SW 1271 (cell line): ENCODE results near the gene MIDN.

ENCODE experiments used
- DNase-seq, 2 experiments: peaks; one replicate each; lab custom pipeline; 2025; lab: John Stamatoyannopoulos, UW

The MIDN gene

GRCh38 chr19:1220976-1221903, 27.1 kb upstream of the MIDN start:
- DNase-seq = no peak

DNA sequence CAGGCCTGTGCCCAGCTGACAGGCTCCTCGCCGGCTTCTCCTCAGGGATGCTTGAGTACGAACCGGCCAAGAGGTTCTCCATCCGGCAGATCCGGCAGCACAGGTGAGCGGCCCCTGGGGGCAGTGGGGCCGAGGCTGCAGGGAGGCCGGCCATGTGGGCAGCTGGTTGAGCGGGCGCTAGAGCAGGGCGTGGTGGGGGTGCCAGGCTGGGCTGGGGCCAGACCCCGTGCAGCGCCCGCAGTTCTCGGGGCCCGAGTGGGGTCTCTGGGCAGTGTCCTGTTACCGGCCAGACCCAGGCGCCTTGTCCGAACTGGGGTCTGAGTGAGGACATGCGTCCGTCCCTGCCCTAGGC, 26.5 kb upstream of the MIDN start:
- no peak for DNase-seq

- DNase-seq = no peak
These were observed 26.0 kb upstream of the MIDN start for GRCh38 chr19:1222394-1222793.

GRCh38 chr19:1223018-1223855, 25.1 kb upstream of the MIDN start:
- peak in 1 of 2 experiments; percentile 21 for DNase-seq

DNA sequence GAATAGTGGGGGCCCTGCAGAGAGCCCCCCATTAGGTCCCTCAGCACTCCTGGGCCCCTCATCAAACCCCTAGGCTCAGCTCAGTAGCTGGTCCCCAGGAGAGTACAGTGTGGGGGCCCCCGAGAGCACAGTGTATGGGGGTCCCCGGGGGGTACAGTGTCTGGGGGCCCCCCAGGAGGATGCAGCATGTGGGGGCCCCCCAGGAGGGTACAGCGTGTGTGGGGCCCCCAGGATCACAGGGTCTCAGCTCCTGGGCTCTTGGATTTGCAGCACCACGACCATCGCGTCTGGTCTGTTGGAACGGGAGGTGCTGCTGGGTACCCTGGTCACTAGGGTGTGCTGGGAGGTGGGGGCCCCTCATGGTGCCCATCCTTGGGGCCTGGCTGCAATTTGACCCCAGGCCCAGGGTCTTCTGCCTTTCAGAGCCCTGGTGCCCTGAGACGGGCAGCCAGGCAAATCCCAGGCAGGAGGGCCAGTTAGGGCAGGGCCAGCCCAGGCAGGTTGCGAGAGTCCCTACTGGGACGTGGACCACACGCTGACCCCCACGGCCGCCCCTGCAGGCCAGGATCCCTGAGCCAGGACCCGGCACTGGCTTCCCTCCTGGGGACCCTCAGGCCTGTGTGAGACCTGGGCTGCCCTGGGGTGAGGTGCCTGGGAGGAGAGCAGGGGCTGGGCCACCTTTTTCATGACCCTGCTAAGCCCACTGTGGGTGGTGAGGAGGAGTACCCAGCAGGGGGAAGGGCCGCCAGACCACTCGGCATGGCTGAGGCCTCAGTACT, 24.1 kb upstream of the MIDN start:
- no peak for DNase-seq

- DNase-seq = no peak
These were observed 23.5 kb upstream of the MIDN start for GRCh38 chr19:1224847-1225246.

GRCh38 chr19:1225440-1226226, 22.8 kb upstream of the MIDN start:
- no peak for DNase-seq

DNA sequence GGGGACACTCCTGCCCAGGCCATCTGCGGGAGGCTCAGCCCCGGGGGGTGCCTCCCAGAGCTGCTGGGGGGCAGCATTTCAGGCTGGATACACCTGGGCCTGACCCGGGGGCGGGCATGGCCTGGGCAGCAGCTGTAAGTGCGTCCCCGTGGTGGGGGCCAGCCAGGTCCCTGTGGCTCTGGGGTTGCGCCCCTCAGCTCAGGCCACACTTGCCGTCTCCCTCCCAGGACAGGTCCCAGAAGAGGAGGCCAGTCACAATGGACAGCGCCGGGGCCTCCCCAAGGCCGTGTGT, 22.2 kb upstream of the MIDN start:
- DNase-seq = no peak

- no peak for DNase-seq
These were observed 21.7 kb upstream of the MIDN start for GRCh38 chr19:1226522-1227303.

DNA sequence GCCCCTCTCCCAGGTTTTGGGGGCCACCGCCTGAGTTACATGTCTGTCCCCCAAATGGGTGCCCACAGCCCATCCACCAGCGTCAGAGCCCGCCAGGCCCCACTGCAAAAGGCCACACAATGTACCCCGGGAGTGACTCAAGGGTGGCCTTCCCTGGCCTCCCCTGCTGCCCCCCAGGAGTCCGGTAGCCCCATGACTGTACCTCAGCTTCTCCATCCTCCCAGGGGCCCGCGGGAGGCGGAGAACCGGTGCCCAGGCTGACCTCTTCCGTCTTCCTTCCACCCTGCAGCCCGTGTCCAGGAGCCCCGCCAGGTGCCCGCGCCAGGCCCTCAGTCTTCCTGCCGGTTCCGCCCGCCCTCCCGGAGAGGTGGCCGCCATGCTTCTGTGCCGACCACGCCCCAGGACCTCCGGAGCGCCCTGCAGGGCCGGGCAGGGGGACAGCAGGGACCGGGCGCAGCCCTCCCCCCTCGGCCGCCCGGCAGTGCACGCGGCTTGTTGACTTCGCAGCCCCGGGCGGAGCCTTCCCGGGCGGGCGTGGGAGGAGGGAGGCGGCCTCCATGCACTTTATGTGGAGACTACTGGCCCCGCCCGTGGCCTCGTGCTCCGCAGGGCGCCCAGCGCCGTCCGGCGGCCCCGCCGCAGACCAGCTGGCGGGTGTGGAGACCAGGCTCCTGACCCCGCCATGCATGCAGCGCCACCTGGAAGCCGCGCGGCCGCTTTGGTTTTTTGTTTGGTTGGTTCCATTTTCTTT, 20.9 kb upstream of the MIDN start:
- DNase-seq = no peak

DNA sequence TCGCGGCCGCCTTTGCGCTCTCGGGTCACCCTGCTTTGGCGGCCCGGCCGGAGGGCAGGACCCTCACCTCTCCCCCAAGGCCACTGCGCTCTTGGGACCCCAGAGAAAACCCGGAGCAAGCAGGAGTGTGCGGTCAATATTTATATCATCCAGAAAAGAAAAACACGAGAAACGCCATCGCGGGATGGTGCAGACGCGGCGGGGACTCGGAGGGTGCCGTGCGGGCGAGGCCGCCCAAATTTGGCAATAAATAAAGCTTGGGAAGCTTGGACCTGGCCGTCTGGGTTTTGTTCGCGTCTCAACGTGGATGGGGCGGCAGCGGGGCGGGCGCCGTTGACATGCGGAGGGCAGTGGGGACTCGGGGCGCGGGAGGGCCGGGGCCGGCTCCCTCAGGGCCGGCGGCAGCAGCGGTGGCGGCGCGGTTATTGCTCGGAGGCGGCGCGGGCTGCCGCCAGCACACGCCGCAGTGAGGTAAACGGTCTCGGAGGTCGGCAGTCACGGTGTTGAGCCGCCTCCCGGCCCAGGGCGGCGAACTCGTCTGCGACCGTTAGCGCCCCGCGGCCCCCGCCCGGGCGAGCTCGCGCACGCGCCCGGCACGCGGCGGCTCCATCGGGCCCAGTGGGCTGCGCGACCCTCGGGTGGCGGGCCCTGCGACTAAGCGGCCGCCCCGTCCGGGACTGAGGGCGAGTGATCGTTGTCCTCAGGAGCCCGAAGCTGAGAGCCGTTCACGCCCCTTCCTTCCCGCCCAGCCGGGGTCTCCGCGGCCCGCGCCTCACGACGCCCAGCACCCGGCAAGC, 20.0 kb upstream of the MIDN start:
- no peak for DNase-seq

GRCh38 chr19:1229056-1229923, 19.1 kb upstream of the MIDN start:
- no peak for DNase-seq

- DNase-seq = no peak
These were observed 18.2 kb upstream of the MIDN start for GRCh38 chr19:1229924-1230782.

DNA sequence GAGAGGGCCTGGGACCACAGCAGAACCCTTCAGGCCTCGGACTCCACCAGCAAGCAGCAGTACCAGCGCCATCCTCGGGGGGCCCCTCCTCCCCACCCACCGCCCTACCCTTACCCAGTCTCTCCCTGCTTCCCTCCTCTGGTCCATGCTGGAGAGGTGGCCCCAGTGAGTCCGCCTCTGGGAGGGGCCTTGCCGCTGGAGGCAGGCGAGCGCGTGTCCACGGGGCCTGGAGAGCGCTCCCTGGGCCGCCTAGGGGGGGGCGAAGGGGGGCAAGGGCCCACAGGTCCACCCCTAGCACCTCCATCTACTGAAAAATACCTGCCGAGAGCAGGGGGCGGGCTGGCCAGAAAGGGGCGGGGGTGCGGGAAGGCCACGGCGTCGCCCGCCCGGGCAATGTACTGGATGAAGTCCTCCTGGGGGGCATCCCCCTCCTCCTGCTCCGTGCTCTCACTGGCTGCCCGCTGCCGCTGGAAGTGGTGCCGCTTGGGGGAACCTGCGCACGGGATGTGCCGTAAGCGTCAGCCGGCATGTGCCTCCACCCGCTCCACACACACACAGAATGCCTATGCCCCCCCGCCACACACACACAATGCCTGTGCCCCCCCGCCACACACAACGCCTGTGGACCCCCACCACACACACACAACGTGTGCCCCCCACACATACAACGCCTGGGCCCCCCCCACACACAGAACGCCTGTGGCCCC, 17.4 kb upstream of the MIDN start:
- no peak for DNase-seq

GRCh38 chr19:1231729-1232637, 16.4 kb upstream of the MIDN start:
- DNase-seq = no peak

GRCh38 chr19:1232652-1233072, 15.7 kb upstream of the MIDN start:
- DNase-seq = no peak
